ENCODE measurements around the gene C1QL4. TPM values are rescaled to one million over a fixed set of nuclear protein-coding genes. Genes with fewer than 3 reads are reported as not detected.

Gene C1QL4
- total and polyA plus RNA-seq, 2 donors (not counting 1 experiment from before 2014, with no cell fraction given), result 0.17 TPM; not detected in 1

- Histone ChIP-seq H3K9me3 (ENCODE audit: control insufficient read depth, insufficient read depth, low read depth, low read length) (no peaks in the 10 kb centered on the region), H3K9ac (ENCODE audit: insufficient read depth, low read length) (peak overlapping the region; percentile 23), H3K27ac (ENCODE audit: insufficient read depth, low read length) (no peak overlapping the region), H3K36me3 (ENCODE audit: control insufficient read depth, insufficient read depth, low read length) (no peaks in the 10 kb centered on the region), H3K4me3 (replicated peaks in 1 of 4; ENCODE audit: control extremely low read depth in 1 of 4, insufficient read depth in 1 of 4, low read depth in 3 of 4, low read length in 4 of 4) (peak overlapping the region; percentile 37 to 52 (median 42)), H3K79me2 (ENCODE audit: control insufficient read depth, insufficient read depth, low read length) (no peaks in the 10 kb centered on the region), H3K4me1 (ENCODE audit: control insufficient read depth, extremely low read depth, insufficient read depth, low read length) (peaks cover 20% of the 10 kb centered on the region), H2AFZ (ENCODE audit: low read length) (peak overlapping the region; percentile 41), H3K4me2 (ENCODE audit: extremely low read depth, insufficient read depth, low read length) (peak overlapping the region; percentile 86), H4K20me1 (ENCODE audit: control insufficient read depth, extremely low read depth, insufficient read depth, low read length) (no peaks in the 10 kb centered on the region), H3K27me3 (ENCODE audit: control insufficient read depth, insufficient read depth, low read length) (peaks cover 61% of the 10 kb centered on the region)
- TF ChIP-seq CTCF (conservative IDR thresholded peaks at IDR 0.05 in 1 of 2, IDR thresholded peaks at IDR 0.05 in 1 of 2; ENCODE audit: low read depth in 1 of 2, low read length in 2 of 2), result peak; percentile 71 to 73
- peak; percentile 20 for TF ChIP-seq EZH2 (IDR thresholded peaks at IDR 0.05; ENCODE audit: low read length, missing control alignments)
- DNase-seq (ENCODE audit: low read depth in 2 of 2), result peak; percentile 64 to 78
Measured at GRCh38 chr12:49342066-49342913, 5.3 kb upstream of the C1QL4 start.

GRCh38 chr12:49341777-49342065 is 4.7 kb upstream of the C1QL4 start:
- Histone ChIP-seq H3K9ac (ENCODE audit: insufficient read depth, low read length) (no peak overlapping the region), H3K27me3 (ENCODE audit: control insufficient read depth, insufficient read depth, low read length) (peaks cover 57% of the 10 kb centered on the region), H3K4me1 (ENCODE audit: control insufficient read depth, extremely low read depth, insufficient read depth, low read length) (peaks cover 14% of the 10 kb centered on the region), H4K20me1 (ENCODE audit: control insufficient read depth, extremely low read depth, insufficient read depth, low read length) (no peaks in the 10 kb centered on the region), H3K9me3 (ENCODE audit: control insufficient read depth, insufficient read depth, low read depth, low read length) (no peaks in the 10 kb centered on the region), H3K4me2 (ENCODE audit: extremely low read depth, insufficient read depth, low read length) (peak overlapping the region; percentile 86), H3K79me2 (ENCODE audit: control insufficient read depth, insufficient read depth, low read length) (no peaks in the 10 kb centered on the region), H3K36me3 (ENCODE audit: control insufficient read depth, insufficient read depth, low read length) (no peaks in the 10 kb centered on the region), H2AFZ (ENCODE audit: low read length) (no peak overlapping the region), H3K4me3 (replicated peaks in 1 of 4; ENCODE audit: control extremely low read depth in 1 of 4, insufficient read depth in 1 of 4, low read depth in 3 of 4, low read length in 4 of 4) (peak overlapping the region in 2 of 4 experiments; percentile 37 to 52), H3K27ac (ENCODE audit: insufficient read depth, low read length) (no peak overlapping the region)
- DNase-seq (ENCODE audit: low read depth in 2 of 2), result no peak
- TF ChIP-seq CTCF (conservative IDR thresholded peaks at IDR 0.05 in 1 of 2, IDR thresholded peaks at IDR 0.05 in 1 of 2; ENCODE audit: low read depth in 1 of 2, low read length in 2 of 2) (no peak), EZH2 (IDR thresholded peaks at IDR 0.05; ENCODE audit: low read length, missing control alignments) (no peak)

GRCh38 chr12:49340971-49341776 is 4.2 kb upstream of the C1QL4 start:
- H3K4me3 ChIP-seq (replicated peaks in 1 of 4; ENCODE audit: control extremely low read depth in 1 of 4, insufficient read depth in 1 of 4, low read depth in 3 of 4, low read length in 4 of 4), result no peak overlapping the region
- H2AFZ ChIP-seq (ENCODE audit: low read length), result no peak overlapping the region
- no peaks in the 10 kb centered on the region for H3K36me3 ChIP-seq (ENCODE audit: control insufficient read depth, insufficient read depth, low read length)
- H3K27me3 ChIP-seq (ENCODE audit: control insufficient read depth, insufficient read depth, low read length), result peaks cover 58% of the 10 kb centered on the region
- no peaks in the 10 kb centered on the region for H3K79me2 ChIP-seq (ENCODE audit: control insufficient read depth, insufficient read depth, low read length)
- DNase-seq (ENCODE audit: low read depth in 2 of 2), result no peak
- H3K4me2 ChIP-seq (ENCODE audit: extremely low read depth, insufficient read depth, low read length), result no peak overlapping the region
- H3K9ac ChIP-seq (ENCODE audit: insufficient read depth, low read length), result no peak overlapping the region
- H3K27ac ChIP-seq (ENCODE audit: insufficient read depth, low read length), result no peak overlapping the region
- no peaks in the 10 kb centered on the region for H4K20me1 ChIP-seq (ENCODE audit: control insufficient read depth, extremely low read depth, insufficient read depth, low read length)
- TF ChIP-seq EZH2 (IDR thresholded peaks at IDR 0.05; ENCODE audit: low read length, missing control alignments) (peak; percentile 21), CTCF (conservative IDR thresholded peaks at IDR 0.05 in 1 of 2, IDR thresholded peaks at IDR 0.05 in 1 of 2; ENCODE audit: low read depth in 1 of 2, low read length in 2 of 2) (no peak)
- no peaks in the 10 kb centered on the region for H3K9me3 ChIP-seq (ENCODE audit: control insufficient read depth, insufficient read depth, low read depth, low read length)
- H3K4me1 ChIP-seq (ENCODE audit: control insufficient read depth, extremely low read depth, insufficient read depth, low read length), result peaks cover 11% of the 10 kb centered on the region

Measured in fibroblast of lung (primary cell).